Measurements from ENCODE around the gene RTN4.

DNA sequence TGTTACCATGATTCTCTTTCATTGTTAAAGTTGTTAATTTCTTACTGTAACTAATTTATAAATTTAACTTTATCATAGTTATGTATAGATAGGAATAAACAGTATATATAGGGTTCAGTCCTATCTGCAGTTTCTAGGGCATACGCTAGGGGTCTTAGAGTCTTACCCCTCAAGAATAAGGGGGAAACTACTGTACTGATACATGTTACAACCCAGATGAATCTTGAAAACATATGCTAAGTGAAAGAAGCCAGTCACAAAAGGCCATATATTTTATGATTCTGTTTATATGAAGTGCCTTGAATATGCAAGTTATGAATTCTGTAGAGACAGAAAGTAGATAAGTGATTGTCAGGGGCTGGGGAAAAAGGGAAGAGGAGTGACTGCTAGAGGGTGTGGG lies 52.4 kb downstream of the RTN4 start:
- TF ChIP-seq BHLHE40 (IDR thresholded peaks at IDR 0.05; ENCODE audit: low read depth, low read length) (no peak), POLR2A (IDR thresholded peaks at IDR 0.05; ENCODE audit: low read depth, low read length) (no peak), RCOR1 (IDR thresholded peaks at IDR 0.05; ENCODE audit: insufficient replicate concordance, low read length) (no peak), CEBPB (IDR thresholded peaks at IDR 0.05; ENCODE audit: low read depth, low read length) (no peak), RFX5 (IDR thresholded peaks at IDR 0.05; ENCODE audit: low read depth, low read length) (no peak), SMC3 (IDR thresholded peaks at IDR 0.05; ENCODE audit: low read depth, low read length) (no peak), MAFK (IDR thresholded peaks at IDR 0.05; ENCODE audit: low read depth, low read length) (no peak), CHD1 (IDR thresholded peaks at IDR 0.05; ENCODE audit: low read depth, low read length) (no peak)
- TF ChIP-seq, protein P1, sequence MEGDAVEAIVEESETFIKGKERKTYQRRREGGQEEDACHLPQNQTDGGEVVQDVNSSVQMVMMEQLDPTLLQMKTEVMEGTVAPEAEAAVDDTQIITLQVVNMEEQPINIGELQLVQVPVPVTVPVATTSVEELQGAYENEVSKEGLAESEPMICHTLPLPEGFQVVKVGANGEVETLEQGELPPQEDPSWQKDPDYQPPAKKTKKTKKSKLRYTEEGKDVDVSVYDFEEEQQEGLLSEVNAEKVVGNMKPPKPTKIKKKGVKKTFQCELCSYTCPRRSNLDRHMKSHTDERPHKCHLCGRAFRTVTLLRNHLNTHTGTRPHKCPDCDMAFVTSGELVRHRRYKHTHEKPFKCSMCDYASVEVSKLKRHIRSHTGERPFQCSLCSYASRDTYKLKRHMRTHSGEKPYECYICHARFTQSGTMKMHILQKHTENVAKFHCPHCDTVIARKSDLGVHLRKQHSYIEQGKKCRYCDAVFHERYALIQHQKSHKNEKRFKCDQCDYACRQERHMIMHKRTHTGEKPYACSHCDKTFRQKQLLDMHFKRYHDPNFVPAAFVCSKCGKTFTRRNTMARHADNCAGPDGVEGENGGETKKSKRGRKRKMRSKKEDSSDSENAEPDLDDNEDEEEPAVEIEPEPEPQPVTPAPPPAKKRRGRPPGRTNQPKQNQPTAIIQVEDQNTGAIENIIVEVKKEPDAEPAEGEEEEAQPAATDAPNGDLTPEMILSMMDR (conservative IDR thresholded peaks at IDR 0.05; ENCODE audit: low read depth, low read length) = no peak
- TF ChIP-seq, protein P2, sequence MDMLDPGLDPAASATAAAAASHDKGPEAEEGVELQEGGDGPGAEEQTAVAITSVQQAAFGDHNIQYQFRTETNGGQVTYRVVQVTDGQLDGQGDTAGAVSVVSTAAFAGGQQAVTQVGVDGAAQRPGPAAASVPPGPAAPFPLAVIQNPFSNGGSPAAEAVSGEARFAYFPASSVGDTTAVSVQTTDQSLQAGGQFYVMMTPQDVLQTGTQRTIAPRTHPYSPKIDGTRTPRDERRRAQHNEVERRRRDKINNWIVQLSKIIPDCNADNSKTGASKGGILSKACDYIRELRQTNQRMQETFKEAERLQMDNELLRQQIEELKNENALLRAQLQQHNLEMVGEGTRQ (IDR thresholded peaks at IDR 0.05; ENCODE audit: low read depth, low read length) = no peak
- TF ChIP-seq, protein P3, sequence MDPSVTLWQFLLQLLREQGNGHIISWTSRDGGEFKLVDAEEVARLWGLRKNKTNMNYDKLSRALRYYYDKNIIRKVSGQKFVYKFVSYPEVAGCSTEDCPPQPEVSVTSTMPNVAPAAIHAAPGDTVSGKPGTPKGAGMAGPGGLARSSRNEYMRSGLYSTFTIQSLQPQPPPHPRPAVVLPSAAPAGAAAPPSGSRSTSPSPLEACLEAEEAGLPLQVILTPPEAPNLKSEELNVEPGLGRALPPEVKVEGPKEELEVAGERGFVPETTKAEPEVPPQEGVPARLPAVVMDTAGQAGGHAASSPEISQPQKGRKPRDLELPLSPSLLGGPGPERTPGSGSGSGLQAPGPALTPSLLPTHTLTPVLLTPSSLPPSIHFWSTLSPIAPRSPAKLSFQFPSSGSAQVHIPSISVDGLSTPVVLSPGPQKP (IDR thresholded peaks at IDR 0.05; ENCODE audit: borderline replicate concordance, low read depth, low read length) = no peak
